ENCODE data around the gene ANKS1B.
"Not testable (repeated sequence)": the region's sequence is repeated elsewhere in the genome, so short reads cannot be mapped to it uniquely, and the experiment has no call there.

The ANKS1B gene

DNA sequence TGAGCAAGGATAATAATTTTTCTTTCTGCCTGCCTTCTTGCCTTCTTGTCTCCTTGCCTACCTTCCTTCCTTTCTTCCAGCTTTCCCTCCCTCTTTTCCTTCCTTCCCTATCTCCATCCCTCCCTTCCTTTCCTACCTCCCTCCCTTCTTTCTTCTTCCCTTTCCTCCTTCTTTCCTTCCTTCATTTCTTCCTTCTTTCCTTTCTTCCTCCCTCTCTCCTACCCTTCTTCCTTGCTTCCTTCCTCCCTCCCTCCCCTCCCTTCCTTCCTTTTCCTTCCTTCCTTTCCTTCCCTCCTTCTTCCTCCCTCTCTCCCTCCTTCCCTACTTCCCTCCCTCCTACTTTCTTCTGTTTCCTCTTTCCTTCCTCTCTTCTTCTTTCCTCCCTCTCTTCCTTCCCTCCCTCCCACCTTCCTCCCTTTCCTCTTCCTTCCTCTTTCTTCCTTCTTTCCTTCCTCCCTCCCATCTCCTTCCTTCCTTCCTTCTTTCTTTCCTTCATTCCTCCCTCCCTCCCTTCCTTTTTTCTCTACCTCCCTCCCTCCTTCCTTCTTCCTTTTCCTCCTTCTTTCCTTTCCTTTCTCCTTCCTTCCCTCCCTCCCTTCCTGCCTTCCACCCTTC is 1009.9 kb downstream of the ANKS1B start:
- DNase-seq, result no peak

DNA sequence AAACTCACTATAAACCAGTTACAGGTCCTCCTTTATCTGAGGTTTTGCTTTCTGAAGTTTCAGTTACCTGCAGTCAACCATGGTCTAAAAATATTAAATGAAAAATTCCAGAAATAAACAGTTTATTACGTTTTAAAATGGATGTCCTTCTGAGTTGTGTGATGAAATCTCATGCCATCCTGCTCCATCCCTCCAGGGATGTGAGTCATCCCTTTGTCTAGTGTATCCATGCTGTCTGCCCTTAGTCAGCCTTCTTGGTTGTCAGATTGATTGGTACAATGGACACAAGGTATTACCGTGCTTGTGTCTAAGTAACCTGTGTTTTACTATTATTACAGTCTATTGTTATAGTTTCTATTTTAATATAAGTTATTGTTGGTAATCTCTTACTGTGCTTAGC is 1011.3 kb downstream of the ANKS1B start:
- no peak for DNase-seq

DNA sequence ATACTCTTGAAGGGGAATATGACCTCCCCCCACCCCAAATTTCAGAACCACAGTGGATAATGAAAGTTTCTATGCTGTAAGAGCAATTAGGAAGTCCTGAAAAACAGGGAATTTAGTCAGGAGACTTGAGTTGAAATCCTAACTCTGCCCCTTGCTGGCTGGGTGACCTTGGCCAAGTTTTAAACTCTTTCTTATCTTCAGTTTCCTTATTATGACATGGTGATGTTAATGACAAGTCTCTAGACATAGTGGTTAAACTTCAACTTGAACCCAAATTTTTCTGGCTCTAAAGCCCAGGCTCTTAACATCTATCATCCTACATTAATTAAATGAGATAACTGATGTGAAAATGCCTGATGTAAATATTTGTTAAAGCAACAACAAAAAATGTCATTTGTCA is 1013.8 kb downstream of the ANKS1B start:
- no peak for DNase-seq

DNA sequence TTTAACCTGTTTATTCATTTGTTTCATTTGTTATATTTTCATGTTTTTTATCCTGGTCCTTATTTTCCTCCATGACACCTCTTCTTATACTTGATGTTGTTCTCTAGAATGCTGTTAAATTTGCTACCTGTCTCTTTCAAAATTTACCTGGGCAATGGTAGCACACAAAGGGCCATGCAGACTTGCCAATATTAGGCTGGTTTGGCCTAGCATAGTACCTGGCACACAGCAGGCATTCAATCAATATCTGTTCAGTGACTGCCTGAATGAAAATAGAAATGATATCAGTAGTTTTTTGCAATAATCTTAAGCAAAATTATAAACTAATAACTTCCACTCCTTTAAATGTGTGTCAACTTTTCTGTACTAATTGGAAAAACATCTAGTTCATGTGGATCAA is 1014.5 kb downstream of the ANKS1B start:
- no peak for DNase-seq

DNA sequence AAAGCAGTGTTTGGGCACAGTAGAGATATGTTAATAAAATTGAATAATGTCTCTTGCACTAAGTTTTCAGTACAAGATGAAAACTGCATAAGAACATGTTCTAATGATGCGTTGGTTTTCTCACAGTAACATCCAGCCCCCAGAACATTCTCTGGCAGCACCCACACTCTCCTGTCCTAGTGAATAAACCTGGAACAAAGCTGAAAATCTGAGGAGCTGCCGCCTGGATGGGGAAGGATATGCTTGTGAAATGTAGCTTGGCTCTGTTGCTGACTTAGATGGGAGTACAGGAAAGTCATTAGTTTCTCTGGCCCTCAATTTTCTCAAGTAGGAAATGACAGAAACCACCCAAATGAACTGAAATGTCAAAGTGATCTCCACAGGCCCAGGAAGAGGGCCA is 1015.8 kb downstream of the ANKS1B start:
- DNase-seq, result no peak

DNA sequence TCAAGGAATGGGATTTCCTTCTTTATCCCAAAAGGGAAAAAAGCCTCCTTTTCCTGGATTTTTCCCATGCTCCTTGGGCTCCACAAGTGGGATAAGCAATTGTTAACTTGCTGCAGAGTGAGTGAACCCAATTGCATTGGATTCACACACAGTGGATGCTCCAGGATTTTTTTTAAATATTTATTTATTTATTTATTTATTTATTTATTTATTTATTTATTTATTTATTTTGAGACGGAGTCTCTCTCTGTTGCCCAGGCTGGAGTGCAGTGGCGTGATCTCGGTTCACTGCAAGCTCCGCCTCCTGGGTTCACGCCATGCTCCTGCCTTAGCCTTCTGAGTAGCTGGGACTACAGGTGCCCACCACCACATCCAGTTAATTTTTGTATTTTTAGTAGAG is 1027.6 kb downstream of the ANKS1B start:
- not testable (repeated sequence) for DNase-seq

DNA sequence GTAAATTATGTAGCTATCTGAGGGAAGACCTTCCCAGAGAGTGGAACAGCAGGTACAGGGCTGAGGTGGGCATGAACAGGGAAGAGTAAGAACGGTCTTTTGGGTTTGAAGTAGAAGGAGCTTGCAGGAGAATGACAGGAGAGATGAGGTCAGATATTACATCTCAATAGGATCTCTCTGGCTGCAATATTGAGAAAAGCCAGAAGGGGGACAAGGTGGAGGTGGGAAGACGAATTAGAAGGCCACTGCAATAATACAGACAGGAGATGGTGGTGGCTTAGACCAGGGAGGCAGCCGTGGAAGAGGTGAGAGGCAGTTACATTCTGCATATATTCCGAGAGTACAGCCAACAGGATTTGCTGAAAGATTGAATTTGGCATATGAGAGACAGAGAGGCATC is 1029.5 kb downstream of the ANKS1B start:
- no peak for DNase-seq

DNA sequence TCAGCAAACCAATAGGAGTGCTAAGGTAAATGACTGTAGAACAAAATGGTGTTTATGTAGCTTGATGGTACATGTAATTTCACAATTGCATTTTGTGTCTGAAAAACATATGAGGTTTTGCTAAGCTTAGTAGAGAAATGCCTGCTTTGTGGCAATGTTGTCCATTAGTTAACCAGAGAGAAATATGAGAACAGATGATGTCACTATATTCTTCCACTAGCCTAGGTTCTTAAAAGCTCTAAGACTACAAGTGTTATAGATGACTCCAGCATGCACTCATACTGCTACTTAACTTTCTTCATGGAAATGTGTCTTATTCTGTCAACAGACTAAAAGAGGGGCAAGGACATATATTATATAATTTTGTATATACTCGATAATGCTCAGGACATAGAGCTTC is 1030.2 kb downstream of the ANKS1B start:
- DNase-seq, result no peak

DNA sequence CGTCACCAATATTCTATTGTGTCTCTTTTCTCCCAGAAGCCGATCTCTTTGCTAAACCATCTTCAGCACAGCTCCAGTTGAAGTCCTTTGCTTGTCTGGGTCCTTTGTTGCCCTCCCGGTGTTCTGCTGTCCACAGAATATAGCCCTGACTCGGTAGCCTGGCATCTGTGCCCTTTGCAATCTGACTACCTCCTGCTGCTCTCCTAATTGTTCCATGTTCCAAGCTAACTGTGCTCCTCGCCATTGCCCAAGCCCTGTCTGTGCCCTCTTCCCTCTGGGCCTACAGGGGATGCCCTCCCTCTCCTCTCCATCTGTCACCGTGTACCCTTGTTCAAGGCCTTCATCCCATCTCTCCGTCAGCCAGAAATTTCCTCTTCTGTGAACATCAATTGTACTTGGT is 1033.3 kb downstream of the ANKS1B start:
- no peak for DNase-seq

DNA sequence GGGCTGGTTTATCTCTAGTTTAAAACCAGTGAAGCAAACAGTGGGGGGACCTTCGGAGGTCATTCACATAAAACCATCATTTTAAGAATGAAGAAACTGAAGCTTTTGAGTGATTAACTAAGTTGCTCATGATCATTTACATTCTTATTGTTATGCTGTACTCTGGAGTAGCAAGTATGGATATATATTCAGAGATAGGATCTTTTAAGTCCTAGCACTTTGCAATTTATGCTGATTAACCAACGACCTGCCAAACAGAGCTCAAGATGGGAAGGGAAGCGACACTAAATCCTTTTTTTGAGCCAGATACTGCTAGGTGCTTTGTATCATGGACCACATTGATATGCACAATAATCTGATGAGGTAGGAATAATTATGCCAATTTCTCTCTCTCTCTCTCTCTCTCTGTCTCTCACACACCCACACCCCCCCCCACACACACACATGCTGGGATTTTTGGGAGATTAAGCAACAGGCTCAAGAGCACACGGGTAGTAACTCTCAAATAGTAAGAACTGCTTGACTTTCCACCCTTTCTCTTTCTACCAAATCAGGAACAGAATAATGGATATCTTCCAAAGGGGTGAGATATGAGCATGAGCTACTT is 1036.3 kb downstream of the ANKS1B start:
- DNase-seq, result no peak

DNA sequence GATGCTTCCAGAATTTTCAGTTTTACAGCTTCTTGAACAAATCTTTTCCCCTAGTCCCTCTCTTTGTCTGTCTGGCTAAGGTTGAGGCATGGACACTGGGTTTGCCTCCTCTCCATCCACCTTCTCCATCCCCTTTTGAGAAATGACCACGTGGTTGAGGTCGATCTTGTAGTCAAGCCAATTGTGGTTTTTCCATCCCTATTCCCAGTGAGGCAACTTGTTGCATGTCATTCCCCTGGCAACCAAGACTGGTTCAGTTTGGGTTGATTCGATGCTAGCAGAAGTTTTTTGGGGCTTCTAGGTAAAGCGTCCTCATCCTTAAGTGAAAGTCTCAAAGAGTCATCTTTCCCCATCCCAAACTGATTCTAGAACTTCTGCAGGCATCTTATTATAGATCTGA is 1038.9 kb downstream of the ANKS1B start:
- DNase-seq, result no peak

DNA sequence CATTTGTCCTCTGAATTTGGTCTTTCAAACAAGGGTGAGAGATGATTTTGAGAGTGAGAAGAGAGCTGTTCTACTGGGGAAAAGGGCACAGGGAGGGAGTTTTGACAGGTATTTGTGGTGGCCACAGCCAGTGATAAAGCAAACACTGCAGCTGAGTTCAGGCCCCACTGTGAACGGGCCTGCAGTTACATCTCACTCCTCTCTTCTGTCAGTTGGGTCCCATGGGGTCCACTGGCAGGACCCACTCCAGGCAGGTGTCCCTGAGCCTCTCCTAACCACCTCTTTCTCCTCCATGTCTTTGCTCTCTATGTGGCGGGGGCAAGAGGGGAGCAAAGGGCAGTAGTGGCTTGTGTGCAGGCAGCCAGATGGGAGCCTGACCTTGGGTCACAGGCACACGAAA is 1044.8 kb downstream of the ANKS1B start:
- no peak for DNase-seq

DNA sequence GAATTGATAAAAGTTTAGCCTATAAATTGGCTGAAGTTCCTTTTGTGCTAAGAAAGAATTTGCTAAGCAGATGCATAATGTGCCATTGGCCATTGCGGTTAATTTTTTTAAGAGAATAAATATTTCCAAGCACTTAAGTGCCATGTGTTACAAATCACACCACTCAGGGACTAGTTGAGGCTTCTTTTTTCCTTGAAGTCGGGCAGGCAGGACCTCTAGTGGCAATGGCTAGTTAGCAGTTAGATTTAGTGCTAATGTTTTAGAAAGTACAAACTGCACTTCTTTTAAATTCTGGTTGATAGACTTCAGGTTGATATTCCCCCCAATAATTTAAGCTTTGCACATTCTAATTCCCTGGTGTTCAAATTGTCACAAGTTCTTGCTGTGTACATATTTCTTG is 1045.4 kb downstream of the ANKS1B start:
- DNase-seq, result no peak

DNA sequence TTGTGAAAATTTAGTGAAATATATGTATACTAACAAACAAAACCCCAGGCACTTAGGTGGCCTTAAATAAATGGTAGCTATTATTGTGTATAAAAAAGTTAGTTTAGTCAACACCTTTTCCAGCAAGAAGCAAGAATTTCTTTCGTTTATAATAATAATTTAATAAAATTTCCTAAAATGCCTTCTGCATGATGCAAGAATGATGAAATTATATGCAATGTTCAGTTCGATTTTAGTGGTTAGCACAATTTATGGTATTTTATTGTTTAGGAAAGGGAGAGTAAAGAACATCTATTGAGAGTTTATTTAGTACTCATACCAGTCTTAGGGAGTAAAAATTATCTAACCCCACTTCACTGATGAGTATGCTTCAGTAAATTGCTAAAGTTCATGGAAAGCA is 1048.9 kb downstream of the ANKS1B start:
- no peak for DNase-seq

DNA sequence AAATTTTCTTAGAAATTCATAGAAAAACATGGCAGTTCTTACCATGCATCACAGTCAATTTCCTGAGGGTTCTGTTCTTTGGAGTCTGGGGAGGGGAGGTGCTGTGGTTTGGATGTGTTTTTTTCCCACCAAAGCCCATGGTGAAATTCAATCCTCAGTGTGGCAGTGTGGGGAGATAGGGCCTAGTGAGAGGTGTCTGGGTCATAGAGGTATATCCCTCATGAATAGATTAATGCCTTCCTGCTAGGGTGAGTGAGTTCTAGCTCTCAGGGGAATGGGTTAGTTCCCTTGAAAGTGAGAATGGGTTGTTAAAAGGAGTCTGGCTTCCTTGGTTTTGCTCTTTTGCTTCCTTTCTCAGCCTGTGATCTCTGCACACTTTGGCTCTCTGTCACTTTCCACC is 1061.9 kb downstream of the ANKS1B start:
- no peak for DNase-seq

DNA sequence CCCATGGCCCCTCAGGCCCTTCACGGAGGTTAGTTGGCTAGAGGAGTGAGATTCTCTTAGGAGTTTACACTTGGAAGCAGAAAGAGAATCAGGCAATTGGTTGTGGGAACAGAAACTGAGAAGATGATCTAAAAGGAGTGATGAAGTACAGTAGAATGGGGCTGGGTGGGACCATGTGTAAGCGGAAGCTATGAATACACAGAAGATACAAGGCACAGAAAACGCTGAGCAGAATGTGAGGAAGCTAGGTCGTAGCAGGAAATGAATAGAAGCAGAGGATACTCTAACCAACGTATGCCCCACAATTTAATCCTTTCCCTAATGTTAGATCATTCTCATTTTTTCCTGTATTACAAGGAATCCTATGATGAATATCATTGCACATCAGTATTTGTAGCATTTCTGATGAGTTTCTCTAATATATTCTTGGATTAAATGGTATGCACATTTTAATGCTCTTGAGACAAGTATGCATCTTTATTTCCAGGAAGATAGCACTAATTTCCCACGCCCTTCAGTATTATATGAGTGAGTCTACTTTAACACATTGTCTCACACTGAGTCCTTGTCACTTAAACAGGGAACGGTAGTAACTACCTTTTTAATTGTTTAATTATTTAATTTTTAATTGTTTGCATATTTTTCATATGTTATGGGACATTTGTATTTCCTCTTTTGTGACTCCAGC is 1066.4 kb downstream of the ANKS1B start:
- no peak for DNase-seq

DNA sequence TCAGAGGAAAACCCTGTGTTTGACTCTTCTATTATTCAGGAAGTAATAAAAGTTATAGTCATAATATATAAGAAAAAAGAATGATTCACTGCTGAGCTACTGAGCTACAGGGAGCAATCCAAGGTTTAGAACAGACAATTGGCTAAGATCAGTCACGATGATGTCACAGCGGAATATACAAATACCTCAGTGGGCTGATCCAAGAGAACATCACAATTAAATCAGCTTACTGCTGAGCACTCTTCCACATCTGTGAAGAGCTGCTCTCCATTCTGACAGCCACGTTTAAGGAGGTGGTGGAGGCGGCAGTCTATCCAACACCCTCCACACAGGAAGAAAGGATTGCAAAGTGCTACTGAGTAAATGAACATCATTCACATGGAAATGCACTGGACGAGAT is 1068.6 kb downstream of the ANKS1B start:
- DNase-seq, result no peak

DNA sequence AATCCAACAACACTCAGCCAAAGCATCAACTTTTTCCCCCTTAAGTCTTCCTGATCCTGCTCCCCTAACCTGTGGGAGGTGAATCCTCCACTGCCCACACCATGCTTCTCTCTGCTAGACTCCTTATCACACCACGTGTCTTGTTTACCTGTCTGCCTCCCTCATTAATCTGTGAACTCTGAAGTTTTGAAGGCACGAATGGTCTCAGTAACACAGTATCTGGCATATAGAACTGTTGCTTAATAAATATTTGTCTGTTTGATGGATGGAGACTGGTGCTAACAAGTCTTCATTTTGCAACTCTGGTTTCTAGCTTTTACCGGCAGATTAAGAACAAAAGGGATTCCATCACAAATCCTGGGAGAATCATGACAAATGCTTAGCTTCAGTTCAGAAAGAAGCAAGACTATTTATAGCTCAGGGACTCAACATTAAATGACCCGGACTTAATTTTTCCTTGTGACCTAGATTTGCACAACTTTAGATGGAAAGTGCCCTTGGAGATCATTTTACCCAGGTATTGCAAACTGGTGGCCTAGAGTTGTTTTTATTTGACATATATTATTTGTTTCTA is 1072.2 kb downstream of the ANKS1B start:
- DNase-seq, result no peak

DNA sequence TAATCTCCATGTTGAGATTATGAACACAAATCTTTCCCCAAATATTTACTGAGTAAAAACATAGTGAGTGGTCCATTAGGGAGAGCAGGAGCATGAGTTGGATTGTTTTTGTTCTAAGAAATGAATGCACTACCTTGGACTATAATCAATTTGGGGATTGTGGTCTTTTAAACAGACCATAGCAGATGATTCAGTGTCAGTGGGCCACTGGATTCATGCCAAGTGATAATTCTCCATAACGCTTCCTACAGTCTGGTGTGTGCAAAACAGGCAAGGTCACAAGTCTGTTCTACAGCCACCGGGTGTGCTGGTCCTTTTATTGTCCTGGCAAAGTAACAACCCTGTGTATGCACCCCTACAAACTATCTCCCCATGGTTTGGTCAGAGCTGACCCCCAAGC is 1073.3 kb downstream of the ANKS1B start:
- DNase-seq, result no peak

DNA sequence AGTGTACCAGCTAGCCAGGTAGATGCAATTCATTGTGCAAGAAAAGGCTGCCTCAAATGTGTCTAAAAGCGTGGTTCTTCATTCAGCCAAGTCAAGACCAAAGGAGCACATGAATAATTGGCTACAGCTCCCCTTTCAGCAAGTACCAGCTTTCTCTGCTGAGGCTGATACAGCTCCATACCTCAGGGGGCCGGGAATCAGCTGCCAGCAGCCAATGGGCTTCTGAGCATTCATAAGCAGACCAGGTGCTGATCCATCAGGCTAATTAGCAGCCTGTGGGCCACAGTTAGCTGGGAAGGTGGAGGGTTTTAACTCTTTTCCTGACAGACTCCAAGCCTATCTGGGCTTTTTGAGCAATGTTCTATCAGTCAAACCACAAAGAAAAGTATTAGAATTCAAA is 1075.0 kb downstream of the ANKS1B start:
- DNase-seq, result no peak

DNA sequence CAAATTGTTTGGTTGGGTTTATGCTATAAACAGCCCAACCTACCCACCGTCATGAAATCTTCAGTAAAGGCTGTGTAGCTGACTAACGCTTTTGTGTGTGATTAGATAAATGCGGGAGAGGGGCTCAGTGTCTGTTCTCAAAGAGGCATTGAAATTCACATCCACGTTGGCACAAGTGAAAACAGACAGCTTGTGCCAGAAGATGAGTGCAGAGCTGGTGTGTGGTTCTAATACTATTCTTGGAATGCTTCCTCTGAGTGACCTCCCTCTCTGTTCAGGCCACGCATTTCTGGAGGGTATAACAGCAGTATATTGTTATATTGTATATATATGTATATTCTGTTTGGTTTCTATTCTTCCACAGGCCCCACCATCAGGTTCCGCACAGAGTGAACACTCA is 1075.9 kb downstream of the ANKS1B start:
- no peak for DNase-seq

DNA sequence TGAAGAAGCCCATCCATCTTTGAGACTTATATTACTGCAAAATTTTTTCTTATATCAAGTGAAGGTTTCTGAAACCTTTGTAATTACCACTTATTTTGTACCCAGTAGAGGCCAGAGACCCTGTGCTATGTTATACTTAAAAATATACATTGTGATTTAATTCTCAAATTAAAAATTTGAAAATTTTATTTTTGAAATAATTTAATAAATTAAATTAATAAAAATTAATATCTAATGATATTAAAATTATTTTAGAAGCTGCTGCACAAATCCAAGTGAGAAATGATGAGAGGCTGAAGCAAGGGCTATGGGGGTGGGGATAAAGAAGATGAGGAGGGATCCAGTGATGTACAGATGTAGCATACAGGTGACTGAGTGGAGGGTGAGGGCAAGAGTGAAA is 1080.9 kb downstream of the ANKS1B start:
- DNase-seq, result no peak

DNA sequence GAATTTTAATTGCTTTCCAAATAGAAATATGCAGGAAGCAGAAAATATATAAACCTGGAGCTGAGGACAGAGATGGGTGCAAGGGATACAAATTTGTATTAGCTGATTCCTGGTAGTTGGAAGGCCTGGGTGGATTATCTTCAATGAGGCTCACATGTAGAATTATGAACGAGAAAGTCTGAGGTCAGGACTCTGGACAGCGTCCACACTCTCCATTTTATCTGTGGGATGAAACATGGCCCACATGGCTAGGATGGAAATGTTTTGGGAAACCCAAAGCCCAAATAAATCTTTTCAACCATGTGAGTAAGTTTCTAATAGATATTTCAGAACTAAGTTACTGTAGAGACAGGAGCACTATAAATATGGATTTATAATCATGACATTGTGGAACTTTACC is 1083.5 kb downstream of the ANKS1B start:
- no peak for DNase-seq

DNA sequence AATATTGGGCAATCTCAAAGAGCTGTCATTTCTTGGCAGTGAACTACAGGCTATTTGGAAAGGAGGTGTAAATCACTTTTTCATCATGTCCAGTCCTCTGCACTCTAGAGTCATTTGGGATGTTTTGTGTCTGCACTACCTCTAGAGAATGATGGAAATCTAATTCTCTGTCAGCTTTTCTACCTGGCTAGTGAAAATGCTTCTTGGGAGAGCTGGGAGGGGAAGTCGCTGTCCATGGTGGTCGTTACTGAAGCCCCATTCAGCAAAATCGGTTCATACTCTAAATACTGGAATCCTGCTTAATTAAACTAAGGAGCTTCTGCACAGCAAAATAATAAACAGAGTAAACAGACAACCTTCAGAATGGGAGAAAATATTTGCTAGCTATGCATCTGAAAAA is 1087.8 kb downstream of the ANKS1B start:
- no peak for DNase-seq
